Measurements from ENCODE around the gene SLC22A12.

The SLC22A12 gene

DNA sequence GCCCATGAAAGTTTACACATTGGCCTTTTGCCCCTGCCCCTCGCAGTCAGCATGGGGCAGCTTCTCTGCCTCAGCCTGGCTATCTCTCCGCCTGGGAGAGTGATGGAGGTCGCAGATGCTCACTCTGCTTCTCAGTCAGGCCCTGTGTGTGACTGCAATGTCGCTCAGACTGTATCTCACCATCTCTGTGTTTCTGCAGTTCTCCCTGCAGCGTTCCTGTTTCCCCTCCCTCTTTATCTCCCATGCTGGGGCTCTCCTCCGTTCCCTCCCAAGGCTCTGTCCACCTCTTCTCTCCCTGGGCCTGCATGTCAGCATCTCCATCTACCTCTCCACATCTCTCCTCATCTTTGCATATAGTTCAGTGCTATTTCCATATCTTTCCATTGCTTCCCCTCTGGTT is 38.1 kb downstream of the SLC22A12 start:
- no peak for DNase-seq

- DNase-seq: no peak
Observed at GRCh38 chr11:64629796-64630562, 39.0 kb downstream of the SLC22A12 start.

- DNase-seq: no peak
Observed at GRCh38 chr11:64631675-64632074, 40.7 kb downstream of the SLC22A12 start.

GRCh38 chr11:64632237-64632636 is 41.2 kb downstream of the SLC22A12 start:
- DNase-seq: no peak

- DNase-seq: no peak
Observed at GRCh38 chr11:64632654-64633053, 41.6 kb downstream of the SLC22A12 start.

DNA sequence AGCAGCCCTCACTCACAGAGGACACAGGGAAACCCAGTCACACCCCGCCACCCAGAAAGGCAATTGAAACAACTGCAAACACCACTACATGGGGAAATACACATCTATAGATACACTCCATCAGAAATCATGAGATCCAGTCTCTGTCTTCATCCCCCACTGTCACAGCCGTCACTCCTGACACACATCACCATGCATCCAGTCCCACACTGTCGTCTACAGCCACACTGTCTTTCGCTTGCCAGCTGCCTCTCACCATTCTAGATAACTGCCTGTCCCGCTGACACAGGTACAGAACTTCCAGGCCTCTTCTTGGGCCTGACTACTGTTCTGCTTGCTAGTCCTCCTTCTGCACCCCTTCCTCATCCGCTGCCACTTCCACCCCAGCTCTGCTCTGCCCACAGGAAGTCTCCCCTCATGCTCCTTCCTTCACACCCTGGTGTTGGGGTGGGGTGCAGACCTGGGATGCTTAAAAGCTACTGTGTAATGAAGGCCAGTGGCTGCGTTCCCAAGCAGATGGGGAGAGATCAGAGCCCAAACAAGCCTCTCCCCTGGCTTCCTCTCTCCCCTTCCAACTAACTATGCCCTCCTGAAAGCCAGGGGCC is 42.6 kb downstream of the SLC22A12 start:
- no peak for DNase-seq

- no peak for DNase-seq
Observed at GRCh38 chr11:64637334-64638017, 46.5 kb downstream of the SLC22A12 start.

DNA sequence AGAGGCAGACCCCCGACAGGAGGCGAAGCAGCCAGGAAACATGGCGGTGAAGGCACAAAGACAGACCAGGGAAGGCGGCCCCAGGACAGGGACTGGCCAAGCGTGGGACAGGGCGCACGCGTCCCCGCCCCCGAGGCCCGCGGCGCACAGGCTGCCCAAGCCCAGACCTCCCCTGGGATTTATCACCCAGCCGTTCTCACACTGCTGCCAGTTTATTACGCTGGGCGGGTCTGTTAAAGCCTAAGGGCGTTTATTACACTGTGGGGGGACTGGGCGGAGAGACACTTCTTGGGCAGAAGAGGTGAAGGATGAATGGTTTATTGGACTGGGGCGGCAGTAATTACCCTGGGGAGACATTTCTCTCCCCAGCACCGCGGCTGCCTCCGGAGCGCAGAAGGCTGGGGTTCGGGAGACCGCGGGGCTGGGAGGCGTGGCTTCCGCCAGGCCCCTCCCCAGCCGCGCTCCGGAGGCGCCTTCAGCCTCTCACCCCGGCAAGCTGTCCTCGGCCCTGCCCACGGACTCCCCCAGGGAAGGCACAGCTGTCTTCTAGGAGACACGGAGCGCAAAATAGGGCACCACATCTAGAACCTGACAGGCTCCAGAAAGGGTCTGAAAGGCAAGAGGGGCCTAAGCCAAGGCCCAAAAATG is 47.1 kb downstream of the SLC22A12 start:
- DNase-seq: no peak

DNA sequence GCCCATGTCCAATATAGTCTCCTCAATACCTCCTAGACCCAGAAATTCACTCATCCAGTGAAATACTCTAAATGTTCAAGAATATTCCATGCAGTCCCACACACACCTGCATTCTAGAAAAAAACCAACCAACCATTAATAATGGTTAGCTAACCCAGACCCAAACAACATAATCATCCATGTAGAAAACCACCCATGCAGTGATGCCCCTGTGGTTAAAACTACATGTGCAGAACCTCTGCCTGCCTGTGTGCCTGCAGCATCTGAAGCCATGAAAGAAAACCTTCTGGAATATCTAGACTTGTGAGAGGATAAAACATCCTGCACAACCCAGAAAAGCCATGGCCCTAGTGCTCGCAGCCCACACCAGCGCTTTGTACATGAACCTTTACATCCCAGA is 47.8 kb downstream of the SLC22A12 start:
- no peak for DNase-seq

GRCh38 chr11:64639885-64640284 is 48.9 kb downstream of the SLC22A12 start:
- DNase-seq: no peak

GRCh38 chr11:64641596-64642417 is 50.8 kb downstream of the SLC22A12 start:
- no peak for DNase-seq

- DNase-seq: no peak
Observed at GRCh38 chr11:64642418-64642735, 51.4 kb downstream of the SLC22A12 start.

DNA sequence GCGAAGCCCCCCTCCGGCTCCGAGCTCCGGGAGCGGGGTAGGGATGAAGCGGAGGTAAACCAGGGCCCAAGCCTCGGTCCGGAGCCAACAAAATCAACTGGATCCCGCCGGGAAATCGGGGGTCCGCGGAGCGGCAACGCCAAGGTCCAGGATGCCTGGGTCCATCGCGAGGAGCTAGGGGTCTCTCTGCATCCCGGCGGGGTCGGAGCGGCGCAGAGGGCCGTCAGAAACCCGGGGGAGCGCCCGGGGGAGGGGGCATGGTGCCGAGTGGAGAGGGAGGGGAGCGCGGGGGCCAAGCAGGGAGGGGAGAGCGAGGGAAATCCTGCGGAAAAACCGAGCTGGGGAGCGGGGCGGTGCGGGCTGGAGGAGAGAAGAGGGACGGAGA is 51.8 kb downstream of the SLC22A12 start:
- DNase-seq: no peak

DNA sequence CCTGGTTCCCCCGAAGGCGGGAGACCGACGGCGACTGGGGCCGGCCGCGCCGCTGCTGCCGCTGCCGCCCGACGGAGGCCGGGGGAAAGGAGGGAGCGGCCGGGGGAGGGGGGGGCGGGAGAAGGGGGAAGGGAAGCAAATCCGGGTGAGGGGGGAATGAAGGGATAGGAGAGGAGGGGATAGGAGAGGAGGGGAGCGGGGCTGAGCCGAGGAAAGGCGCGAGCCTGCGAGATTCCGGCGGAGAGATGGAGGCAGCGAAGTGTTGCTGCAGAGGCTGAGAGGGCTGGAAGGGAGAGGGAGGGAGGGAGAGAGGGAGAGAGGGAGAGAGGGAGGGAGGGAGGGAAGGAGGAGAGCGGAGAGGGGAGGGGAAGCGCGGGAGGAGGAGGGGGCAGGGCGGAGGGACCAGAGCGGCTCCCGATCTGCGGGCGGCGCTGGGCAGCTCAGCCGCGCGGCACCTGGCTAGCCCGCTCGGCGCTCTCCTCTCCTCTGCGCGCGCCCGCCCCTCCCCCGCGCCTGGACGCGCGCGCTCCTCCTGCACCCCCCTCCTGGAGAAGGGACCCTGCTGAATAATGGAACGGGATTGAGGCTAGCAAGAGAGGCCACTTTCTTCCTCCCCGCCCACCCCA is 52.3 kb downstream of the SLC22A12 start:
- no peak for DNase-seq

DNA sequence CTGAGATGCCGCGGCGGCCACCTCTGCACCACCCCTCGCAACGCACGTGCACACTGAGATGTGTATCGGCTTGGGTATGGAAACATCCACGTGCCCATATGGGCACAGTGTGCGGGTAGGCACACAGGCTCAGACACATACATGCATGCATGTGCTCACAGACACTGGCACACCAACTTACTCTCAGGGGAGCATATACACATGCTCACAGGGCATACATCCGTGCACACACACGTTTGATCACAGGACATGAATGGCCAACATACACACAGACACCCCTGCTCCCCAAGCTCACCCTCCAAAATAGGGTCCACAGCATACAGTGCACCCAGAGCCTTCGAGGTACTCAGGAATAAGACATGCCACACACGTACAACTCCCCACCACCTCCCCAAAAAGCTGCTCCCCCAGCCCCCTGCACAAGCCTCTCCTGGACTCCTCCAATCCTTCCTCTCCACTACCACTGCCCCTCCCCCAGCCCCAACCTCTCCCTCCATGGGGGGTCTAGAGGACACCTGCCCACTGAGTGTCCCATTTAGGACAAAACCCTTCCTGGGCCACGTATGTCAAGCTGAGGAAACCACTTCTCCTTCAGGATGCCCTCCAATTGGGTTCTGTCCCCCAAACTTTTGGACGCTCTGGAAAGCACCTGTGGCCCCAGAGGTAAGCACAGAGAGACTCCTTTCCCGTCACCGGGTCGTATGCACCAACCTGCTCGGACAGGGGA is 53.1 kb downstream of the SLC22A12 start:
- no peak for DNase-seq

- DNase-seq: no peak
Observed at GRCh38 chr11:64644647-64645275, 53.7 kb downstream of the SLC22A12 start.

GRCh38 chr11:64647019-64647779 is 56.2 kb downstream of the SLC22A12 start:
- DNase-seq: no peak

GRCh38 chr11:64648551-64648950 is 57.5 kb downstream of the SLC22A12 start:
- no peak for DNase-seq

- no peak for DNase-seq
Observed at GRCh38 chr11:64649291-64649697, 58.3 kb downstream of the SLC22A12 start.

- no peak for DNase-seq
Observed at GRCh38 chr11:64650923-64651523, 60.0 kb downstream of the SLC22A12 start.

Data from stimulated activated CD4-positive, alpha-beta T cell treated with anti-CD3 and anti-CD28 coated beads, Interleukin-4, amount 100 ng/mL, for 4 hours (primary cell).